HG03064 (cell line): ENCODE results near the gene ZNF8.
A peak's percentile ranks its signal among the peaks of the same experiment; 100 is the strongest.
"Not testable (repeated sequence)": the region's sequence is repeated elsewhere in the genome, so short reads cannot be mapped to it uniquely, and the experiment has no call there.

Experiments used
- ATAC-seq: cut with Tn5 transposase; IDR thresholded peaks from one replicate; pipeline ENCODE4 v1.9.1; 2021; ENCODE audit warnings: low read depth; ENCODE audit not compliant: unreplicated experiment

The ZNF8 gene

DNA sequence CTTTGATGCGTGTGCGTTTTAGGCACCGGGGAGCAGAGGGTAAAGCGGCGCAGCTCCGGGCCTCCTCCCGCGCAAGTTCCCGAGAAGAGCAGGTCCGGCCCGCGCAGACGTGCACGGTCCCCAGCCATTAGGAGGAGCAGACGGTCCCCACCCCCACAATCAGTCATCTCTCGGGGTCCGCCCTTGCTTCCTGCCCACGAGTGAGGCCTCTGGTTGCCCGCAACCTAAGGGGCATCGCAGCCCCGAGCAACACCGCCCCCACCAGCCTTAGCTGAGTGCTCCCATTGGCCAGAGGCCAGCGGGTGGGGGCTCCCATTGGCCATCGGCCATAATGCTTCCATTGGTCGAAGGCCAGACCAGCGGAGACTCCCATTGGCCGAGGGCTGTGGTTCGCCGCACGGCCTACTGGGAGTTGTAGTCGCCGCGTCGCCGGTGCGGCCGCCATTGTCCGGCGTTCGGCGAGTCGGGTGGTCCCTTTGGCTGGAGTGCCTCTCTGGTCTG lies at the start of gene ZNF8:
ZNF8 (plus strand) TSS at position 415 of the 501 bp plus-strand sequence. CDS start 127 bp downstream, outside the sequence.
- ATAC-seq: peak; percentile 92

DNA sequence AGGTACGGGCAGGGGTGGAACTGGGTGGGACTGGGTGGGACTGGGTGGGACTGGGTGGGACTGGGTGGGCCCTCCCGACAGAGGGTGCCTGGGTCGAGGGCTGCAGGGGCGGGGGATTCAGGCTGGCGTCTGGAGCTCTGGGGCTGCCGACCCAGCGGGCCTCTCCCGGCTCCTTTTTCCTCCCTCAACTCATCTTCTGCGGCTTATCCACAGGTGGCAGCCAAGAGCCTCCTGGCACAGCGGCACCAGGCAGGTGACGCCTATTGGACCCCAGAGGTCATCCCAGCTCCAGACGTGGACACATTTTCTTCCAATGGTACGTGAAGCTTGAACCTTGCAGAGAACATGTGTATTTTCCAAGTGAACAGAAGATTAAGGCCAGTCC lies 49.5 kb upstream of the ZNF8 start:
- ATAC-seq: no peak

DNA sequence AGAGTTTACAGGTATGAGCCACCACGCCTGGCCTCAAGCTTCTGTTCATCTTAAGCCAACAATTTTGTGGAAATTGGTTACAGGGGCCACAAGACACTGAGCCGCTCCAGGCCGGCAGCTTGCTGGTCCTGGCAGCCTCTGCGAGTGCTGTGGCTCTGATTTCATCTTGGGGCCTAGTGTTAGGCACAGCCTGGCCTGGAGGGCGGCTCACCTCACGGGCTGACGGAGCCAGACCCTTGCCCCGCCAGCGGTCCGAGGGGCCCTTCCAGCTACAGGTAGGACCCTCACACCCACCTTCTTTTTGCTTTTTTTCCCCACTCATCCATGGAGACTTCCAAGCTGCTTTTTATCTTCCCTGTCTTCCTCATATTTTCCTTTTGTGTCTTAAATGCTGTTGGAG lies 41.4 kb upstream of the ZNF8 start:
- ATAC-seq: no peak

DNA sequence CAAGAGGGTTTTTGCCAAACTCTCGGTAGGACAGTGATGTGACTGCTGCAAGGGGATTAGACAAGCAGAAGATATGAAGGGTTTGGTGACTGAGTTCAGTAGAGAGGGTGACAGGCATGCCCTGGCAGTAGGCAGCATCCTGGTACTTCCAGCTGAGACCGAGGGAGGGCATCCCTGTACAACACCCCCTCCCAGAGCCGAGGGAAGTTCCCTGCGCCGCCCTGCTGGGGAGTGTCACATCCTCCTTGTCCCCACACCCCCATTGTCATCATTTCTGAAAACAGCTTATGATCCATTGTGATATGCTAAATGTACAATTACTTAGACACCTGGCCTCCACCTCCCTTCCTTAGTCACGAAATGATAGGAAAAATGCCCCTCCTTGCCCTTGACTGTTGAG lies 35.4 kb upstream of the ZNF8 start:
- no peak for ATAC-seq

DNA sequence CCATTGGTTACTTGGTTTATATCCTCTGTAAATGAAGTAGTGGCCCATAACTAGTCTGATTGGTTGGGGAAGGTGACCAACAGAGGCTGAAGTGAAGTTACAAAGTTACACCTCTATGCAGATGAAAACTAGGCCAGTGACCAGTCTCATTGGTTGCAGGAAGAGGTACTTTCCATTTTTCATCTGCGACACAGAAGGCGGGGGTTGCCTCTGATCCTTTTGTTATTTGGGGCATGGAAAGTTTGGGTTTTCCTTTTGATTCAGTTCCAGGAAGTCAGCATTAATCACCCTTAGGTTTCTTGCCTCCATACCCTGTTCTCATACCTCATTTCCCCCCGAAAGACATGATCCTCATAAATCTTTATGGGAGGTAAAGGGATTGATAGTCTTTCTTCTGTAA lies 29.9 kb upstream of the ZNF8 start:
- no peak for ATAC-seq

DNA sequence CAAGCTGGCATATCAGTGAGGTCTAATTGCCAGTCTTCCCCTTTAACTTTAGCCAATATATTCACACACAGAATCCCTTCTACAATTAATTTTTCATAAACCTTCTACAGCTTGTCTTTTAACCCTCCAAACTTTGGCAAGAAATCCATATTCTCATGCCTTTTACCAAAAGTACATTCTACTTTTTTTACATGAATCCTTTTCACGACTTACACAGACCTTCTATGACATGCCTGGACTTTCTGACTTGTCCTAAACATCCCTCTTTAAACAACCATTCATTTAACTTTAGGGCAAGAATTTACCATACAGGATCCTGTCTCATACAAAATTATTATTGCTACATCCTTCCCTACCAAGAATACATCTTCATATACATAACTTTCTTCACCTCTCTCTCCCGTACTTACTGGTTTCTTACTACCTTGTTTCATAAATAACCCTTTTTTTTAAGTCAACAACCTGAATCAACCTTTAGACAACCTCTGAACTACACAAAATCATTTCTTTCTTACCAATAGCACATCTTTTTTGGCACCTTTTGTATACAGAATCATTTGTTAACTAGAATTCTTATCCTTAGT lies 26.6 kb upstream of the ZNF8 start:
- ATAC-seq: no peak

DNA sequence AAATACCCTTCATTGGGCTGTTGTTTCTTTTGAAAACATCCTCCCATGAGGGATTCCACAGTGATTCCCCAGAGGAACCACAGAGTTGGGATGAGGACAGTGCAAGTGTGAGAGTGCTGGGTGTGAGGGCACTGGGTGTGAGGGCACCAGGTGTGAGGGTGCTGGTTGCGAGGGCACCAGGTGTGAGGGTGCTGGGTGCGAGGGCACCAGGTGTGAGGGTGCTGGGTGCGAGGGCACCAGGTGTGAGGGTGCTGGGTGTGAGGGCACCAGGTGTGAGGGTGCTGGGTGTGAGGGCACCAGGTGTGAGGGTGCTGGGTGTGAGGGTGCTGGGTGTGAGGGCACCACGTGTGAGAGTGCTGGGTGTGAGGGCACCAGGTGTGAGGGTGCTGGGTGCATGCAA lies 20.5 kb upstream of the ZNF8 start:
- ATAC-seq: not testable (repeated sequence)

DNA sequence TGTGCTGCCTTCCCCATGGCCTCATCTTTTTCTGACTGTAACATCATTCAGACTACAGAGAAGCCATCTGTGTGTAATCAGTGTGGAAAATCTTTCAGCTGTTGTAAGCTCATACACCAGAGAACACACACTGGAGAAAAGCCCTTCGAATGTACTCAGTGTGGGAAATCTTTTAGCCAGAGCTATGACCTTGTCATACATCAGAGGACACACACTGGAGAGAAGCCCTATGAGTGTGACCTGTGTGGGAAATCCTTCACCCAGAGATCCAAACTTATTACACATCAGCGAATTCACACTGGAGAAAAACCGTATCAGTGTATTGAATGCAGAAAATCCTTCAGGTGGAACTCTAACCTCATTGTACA lies 17.2 kb upstream of the ZNF8 start:
- ATAC-seq: no peak

DNA sequence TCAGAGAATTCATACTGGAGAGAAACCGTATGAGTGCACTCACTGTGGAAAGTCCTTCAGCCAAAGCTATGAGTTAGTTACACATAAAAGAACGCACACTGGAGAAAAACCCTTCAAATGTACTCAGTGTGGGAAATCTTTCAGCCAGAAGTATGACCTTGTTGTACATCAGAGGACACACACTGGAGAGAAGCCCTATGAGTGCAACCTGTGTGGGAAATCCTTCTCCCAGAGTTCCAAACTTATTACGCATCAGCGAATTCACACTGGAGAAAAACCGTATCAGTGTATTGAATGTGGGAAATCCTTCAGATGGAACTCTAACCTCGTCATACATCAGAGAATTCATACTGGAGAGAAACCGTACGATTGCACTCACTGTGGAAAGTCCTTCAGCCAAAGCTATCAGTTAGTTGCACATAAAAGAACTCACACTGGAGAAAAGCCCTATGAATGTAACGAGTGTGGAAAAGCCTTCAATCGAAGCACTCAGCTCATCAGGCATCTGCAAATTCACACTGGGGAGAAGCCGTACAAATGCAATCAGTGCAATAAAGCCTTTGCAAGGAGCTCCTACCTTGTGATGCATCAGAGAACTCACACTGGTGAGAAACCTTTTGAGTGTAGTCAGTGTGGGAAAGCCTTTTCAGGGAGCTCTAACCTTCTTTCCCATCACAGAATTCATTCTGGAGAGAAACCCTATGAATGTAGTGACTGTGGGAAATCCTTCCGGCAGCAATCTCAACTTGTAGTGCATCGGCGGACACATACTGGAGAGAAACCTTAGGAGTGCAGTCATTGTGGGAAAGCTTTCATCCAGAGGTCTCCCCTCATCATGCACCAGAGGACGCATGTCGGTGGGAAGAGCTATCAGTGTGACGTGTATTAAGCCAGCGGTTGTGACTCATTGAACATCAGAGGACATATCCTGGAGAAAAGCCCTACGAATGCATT lies 16.5 kb upstream of the ZNF8 start:
- ATAC-seq: no peak

DNA sequence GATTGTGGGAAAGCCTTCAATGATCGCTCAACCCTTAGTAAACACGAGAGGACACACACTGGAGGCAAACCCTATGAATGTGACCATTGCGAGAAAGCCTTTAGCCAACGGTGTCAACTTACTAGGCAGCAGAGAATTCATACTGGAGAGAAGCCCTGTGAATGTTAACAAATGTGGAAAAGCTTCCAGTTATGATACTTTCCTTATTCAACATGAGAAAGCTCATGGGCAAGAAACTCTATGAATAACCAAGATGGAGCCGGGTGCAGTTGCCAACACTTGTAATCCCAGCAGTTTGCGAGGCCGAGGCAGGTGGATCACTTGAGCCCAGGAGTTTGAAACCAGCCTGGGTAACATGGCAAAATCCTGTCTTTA lies 15.8 kb upstream of the ZNF8 start:
- no peak for ATAC-seq

DNA sequence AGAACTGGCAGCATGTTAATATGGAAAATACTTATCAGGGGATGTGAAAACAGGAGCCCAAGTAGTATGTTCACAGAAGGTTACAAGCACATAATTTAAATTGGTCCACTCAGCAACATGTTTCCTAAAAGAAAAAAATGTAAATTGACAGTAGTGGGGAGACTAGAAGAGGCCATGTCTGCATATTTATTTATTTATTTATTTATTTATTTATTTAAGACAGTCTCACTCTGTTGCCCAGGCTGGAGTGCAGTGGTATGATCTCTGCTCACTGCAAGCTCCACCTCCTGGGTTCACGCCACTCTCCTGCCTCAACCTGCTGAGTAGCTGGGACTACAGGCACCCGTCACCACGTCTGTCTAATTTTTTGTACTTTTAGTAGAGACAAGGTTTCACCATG lies 13.7 kb upstream of the ZNF8 start:
- ATAC-seq: no peak

DNA sequence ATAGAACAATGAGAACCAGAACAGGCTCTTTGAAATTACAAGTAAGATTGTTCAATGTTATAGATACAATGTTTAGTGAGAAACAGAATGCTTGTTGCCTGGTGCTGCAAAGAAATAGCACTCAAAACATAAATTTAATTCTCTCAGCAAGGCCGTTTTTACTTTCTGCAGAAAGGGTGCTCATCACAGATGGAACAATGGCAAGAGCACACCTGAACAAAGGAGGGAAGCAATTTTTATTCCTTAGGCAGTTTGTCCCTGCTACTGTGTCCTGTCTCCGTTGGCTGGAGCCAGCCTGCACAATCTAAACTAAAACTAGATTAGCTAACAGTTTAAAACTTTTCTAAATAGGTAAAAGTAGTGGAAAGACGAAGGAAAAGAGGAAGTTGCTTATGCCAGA lies 10.4 kb upstream of the ZNF8 start:
- no peak for ATAC-seq

DNA sequence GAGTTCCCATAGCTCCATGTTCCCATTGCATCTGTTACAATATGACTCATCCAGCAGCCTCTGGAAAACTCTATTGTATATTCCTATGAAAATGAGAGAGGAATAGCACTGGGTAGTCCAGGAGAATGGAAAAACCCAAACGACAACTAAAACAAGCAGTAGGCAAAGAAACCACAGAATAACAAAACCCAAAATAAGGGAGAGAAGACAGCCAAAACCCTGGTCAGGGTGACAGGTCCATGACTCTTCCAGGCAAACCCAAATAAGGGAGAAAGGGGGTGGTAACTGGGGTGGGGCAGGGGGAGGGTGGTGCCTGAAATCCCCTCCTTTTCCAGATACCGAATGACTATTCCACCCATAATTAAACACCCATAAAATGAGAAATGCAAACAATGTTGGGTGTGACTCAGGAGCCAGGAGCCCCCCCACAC lies 4.0 kb upstream of the ZNF8 start:
- no peak for ATAC-seq

DNA sequence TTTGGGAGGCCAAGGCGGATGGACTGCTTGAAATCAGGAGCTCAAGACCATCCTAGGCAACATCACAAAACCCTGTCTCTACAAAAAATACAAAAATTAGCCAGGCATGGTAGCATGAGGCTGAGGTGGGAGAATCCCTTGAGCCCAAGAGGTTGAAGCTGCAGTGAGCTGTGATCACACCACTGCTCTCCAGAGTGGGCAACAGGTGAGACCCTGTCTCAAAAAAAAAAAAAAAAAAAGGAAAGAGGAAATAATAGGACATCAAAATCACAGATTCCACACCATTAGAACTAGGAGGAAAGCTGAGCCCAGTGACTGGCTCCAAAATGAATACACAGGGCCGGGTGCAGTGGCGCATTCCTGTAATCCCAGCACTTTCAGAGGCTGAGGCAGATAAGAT lies 3.2 kb upstream of the ZNF8 start:
- no peak for ATAC-seq

DNA sequence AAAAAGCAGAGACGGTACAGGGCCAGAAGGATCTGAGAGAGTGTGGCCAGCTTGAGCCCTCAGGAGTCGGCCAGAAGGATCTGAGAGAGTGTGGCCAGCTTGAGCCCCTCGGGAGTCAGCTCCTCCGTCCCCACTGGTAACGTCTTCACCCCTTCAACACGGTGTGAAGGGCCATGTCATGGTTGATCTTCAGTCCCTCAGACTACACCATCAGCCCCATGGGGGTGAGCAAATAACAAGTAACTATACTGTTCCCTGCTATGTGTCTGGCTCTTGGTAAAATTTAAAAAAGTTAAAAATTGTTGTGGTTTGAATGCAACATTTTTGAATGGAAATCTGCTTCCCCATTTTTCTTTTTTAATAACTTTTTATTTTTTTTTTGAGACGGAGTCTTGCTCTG lies 1.6 kb upstream of the ZNF8 start:
- no peak for ATAC-seq

DNA sequence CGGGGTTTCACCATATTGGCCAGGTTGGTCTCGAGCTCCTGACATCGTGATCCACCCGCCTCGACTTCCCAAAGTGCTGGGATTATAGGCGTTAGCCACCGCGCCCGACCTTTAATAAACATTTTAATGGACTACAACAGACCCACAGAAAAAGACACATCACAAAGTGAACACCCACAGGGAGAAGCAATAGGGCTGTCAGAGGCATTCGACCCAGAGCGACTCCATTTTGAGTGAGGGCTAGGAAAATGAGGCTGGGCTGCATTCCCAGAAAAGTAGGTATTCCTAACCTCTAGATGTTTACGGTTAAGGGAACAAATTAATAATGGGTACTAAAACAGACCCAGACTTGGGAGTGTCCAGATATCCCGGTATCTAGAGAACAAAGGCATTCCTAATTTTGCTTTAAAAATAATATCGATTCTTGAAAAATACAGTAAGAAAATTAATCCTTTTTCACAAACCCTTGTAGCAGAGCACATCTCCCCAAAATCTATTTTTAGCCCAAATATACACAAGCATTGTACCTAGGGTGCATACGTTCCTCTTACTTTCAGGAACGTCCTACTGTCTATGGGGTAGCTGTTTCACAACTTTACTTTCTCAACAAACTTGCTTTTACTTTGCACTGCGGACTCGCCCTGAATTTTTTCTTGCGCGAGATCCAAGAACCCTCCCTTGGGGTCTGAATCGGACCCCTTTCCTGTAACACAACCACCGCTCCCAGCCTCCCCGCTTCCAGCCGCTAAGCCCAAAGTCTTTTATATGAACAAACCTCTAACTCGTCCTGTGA lies 811 bp upstream of the ZNF8 start:
- no peak for ATAC-seq

DNA sequence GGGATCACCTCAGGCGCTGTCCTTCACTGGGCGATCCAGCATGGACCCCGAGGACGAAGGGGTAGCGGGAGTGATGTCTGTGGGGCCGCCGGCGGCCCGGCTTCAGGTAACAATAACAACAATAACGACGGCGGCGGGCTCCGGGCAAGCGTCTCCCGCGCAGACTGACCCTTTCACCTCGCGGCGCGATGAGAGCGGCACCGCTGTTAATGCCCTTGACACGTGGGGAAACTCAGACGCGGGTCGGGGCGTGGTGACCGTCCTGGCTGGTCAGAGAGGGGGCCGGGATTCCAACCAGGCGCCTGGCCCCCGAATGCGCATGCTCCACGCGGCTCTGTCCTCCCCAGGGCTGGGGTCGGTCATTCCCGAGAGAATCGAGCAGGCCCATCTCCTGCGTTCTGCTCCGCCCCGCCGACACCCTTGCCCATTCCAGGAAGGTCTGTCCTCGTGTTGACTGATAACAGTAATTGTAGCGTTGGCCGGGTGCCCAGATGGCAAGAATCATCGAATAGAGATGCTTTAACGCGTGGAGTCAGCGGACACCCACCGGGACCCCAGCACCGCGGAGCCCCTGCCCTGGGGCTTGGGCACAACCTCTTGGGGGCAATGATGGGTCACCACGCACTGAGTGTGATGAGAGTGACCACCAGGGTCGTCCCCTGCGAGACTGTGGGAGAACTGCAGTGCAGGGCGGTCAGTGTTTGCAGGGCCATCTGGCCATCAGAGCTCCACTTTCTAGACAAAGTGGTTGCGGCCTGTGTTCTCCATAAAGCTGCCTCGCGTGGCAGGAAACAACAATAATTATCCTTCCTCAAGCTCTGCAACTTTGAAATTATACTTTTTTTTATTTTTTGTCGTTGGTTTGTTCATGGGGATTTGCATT lies 528 bp downstream of the ZNF8 start:
- peak; percentile 16 for ATAC-seq

DNA sequence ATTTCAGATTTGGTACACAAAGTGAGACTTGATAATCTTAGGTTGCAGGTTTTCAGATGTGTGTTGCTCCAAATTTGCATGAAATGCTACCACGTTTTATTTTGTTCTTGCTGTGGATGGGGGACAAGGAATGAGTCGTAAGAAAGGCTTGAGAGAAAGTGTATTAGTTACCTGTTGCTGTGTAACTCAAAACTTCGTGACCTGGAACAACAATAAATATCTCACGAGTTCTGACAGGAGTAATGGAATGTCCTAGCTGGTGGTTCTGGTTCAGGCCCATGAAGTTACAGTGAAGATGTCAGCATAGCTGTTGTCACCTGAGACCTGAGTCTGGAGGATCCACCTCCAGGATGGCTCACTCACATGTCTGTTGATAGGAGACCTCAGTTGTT lies 1.2 kb downstream of the ZNF8 start:
- ATAC-seq: no peak

DNA sequence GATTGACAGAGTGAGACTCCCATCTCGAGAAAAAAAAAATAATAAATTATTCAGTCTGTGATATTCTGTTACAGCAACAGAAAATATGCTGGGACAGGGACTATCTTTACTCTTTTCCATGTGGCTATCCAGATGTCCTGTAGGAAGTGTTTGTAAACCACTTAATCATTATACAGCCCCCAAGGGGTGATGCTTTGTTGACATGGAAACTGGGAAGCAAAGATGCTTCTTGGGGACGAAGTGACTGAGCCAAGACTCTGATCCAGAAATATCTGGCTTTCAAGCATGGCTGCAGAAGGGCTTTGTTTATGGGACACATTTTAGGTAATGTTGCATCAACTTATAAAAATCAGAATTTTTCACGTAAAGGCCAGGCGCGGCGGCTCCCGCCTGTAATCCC lies 5.4 kb downstream of the ZNF8 start:
- ATAC-seq: no peak

DNA sequence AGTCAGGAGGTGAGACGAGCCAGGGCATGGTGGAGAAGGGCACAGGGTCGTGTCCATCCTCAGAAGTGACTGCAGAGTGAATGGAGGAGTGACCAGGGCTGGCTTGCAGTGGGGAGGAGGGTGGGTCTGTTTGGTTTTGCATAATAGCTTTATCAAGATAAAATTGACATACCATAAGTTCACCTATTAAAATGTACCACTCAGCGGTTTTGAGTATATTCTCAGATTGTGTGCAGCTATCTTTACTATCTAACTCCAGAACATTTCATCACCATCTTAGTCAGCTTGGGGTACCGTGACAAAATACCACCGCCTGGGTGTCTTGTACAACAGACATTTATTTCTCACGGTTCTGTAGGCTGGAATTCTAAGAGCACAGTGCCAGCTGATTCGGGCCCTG lies 13.2 kb downstream of the ZNF8 start:
- ATAC-seq: no peak
